Measurements from ENCODE around the gene ELL.

ELL gene

GRCh38 chr19:18445262-18445948, 76.5 kb downstream of the ELL start:
- DNase-seq (ENCODE audit: low spot score), result no peak

- DNase-seq (ENCODE audit: low spot score), result no peak
Measured at GRCh38 chr19:18444513-18444912, 77.4 kb downstream of the ELL start.

GRCh38 chr19:18443831-18444230, 78.0 kb downstream of the ELL start:
- DNase-seq (ENCODE audit: low spot score), result no peak

- DNase-seq (ENCODE audit: low spot score), result no peak
Measured at GRCh38 chr19:18443406-18443805, 78.5 kb downstream of the ELL start.

- DNase-seq (ENCODE audit: low spot score), result no peak
Measured at GRCh38 chr19:18442941-18443340, 78.9 kb downstream of the ELL start.

- DNase-seq (ENCODE audit: low spot score), result no peak
Measured at GRCh38 chr19:18441804-18442788, 79.8 kb downstream of the ELL start.

GRCh38 chr19:18440936-18441803, 80.7 kb downstream of the ELL start:
- no peak for DNase-seq (ENCODE audit: low spot score)

GRCh38 chr19:18440415-18440877, 81.4 kb downstream of the ELL start:
- DNase-seq (ENCODE audit: low spot score), result no peak

GRCh38 chr19:18439910-18440237, 82.0 kb downstream of the ELL start:
- no peak for DNase-seq (ENCODE audit: low spot score)

- DNase-seq (ENCODE audit: low spot score), result no peak
Measured at GRCh38 chr19:18439025-18439909, 82.6 kb downstream of the ELL start.

- DNase-seq (ENCODE audit: low spot score), result no peak
Measured at GRCh38 chr19:18438331-18439024, 83.4 kb downstream of the ELL start.

GRCh38 chr19:18437491-18438330, 84.2 kb downstream of the ELL start, which contains the start of gene ISYNA1:
Gene ISYNA1, minus strand, starts transcription at chr19:18438133. Its CDS starts 154 bp downstream, at chr19:18437979.
- peak; percentile 68 for DNase-seq (ENCODE audit: low spot score)

- DNase-seq (ENCODE audit: low spot score), result peak; percentile 88
Measured at GRCh38 chr19:18436671-18437490, 85.0 kb downstream of the ELL start.

GRCh38 chr19:18435842-18436670, 85.8 kb downstream of the ELL start:
- no peak for DNase-seq (ENCODE audit: low spot score)

- no peak for DNase-seq (ENCODE audit: low spot score)
Measured at GRCh38 chr19:18435178-18435841, 86.6 kb downstream of the ELL start.

- no peak for DNase-seq (ENCODE audit: low spot score)
Measured at GRCh38 chr19:18434411-18435175, 87.3 kb downstream of the ELL start.
